Activated CD4-positive, alpha-beta T cell treated with anti-CD3 and anti-CD28 coated beads, Interleukin-2, Interleukin-4, amounts not matched to agents 100 ng/mL and 50 ng/mL, durations not matched to agents 16 hours and 8 hours (primary cell): ENCODE measurements around the gene L3MBTL4.
"Not testable (repeated sequence)": the region's sequence is repeated elsewhere in the genome, so short reads cannot be mapped to it uniquely, and the experiment has no call there.

Source experiments
- DNase-seq: peaks from one replicate; pipeline ENCODE4 v3.0.0-alpha.2; 2020; ENCODE audit warnings: low spot score

Gene L3MBTL4

DNA sequence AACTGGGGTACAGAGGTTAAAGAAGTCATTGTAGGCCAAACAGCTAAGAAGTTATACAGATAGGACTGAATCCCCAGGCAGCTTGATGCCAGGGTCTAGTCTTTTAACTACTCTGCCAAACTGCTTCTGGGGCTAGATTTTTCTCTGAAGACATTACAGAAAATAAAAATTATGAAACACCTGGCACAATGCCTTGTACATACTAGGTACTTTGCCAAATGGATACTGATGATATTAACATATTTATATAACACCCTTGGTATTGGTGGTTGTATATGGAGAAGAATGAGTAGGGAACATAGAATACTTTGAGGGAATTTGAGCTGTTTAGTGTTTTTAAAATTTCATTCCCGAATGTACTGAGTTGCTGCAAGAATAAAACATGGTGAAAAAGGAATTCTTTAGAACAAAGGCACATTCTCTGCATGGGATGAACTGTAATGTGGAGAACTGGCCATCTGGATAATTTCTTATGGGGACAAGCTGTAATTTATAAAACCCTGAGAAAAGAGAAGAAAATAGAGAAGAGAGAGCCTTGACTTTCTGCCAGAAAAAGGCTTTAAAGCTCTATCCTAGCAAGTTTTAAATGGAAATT is 308.5 kb downstream of the L3MBTL4 start:
- DNase-seq: no peak

DNA sequence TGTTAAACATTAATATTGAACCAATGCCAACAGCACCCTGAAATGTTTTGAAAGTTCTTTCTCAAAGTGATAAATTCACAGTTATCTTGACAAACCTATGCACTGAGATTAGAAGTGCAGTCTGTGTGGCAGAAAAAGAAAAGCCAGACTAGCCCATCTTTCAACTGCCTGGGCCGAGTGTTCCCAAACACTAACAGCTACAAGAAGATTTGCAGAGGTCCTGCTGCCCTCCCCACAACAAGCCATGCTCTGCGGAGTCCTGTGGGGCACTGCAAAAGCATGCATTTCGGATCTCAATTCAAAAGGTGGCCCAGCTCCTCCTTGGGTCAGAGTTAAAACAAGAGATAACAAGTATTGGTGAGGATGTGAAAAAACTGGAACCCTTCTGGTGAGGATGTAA is 311.0 kb downstream of the L3MBTL4 start:
- no peak for DNase-seq

DNA sequence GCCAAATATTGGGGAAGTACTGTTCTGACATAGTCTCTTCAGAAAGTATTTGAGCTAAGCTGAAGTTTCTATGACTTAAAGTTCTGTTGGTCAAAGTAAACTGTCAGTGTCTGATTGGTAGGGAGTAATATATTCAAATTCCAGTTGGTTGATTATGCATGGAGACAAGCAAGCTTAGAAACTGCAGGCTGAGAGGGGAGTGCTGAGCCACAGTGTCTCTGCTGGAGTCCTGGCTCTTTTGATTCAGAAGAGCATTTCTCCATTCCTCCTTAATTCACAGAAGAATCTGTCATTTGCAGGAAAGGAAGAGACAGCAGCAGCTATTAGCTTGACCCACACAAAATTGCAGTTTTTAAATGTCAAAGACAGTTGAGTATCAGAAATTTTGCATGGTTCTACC is 318.0 kb downstream of the L3MBTL4 start:
- no peak for DNase-seq

DNA sequence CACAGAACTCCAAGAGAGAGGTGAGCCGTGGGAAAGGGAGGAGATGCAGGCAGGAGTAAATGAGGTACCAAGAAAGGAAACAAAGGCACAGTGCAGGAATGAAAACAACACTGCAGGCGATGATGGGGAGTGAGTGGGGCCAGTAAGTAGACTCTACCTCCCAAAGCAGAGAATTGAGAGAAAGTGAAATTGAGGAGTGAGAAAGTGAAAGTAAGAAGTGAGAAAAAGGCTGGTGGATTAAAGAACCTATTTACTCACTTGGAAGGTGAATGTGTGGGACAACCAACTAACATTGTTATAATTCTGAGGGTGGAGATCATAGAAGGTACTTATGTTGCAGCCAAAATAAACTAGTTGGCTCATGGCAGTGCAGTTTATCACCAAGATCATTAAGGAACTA is 326.3 kb downstream of the L3MBTL4 start:
- no peak for DNase-seq

DNA sequence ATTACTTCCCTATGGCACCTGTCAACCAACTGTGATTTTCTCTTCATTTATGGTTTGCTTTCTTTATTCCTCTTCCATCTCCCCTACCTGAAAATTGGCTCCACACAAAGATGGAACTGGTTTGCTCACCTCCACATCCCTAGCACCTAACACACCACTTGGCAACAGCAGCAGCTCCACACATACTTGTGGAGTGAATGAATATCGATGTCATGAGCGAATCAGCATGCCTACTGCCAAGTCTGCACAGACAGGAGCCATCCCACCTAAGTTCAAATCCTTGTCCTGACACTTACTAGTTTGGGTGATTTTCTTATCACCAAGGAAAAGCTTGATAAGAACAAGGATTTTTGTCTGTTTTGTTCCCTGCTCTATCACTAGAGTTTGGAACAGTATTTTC is 328.0 kb downstream of the L3MBTL4 start:
- DNase-seq: no peak

DNA sequence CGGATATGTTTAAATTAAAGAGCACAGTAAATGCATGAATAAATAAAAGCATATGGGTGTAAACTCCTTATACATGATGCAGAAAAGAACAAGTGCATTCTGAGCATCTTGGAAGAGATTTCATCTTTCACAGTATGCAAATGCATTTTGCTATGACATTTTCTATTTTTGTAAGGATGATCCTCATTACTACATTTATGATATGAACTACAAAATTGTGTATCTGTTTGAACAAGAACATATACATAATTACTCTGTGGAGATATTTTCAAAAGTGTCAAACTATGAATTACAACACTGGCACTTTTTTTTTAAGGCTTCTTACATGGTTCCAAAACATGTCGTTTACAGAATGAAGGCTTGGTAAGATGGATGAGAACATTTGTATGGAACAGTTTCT is 335.3 kb downstream of the L3MBTL4 start:
- no peak for DNase-seq

DNA sequence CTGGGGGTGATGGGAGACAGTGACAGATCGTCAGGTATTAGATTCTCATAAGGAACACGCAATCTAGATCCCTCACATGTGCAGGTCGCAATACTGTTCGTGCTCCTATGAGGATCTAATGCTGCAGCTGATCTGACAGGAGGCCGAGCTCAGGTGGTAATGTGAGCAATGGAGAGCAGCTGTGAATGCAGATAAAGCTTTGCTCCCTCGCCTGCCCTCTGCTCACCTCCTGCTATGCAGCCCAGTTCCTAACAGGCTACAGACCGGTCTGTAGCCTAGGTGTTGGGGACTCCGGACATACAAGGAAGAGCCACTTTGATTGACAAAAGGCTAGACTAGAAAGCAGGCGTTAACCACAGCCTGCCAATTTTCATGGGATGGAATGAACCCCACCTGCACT is 335.8 kb downstream of the L3MBTL4 start:
- DNase-seq: no peak

DNA sequence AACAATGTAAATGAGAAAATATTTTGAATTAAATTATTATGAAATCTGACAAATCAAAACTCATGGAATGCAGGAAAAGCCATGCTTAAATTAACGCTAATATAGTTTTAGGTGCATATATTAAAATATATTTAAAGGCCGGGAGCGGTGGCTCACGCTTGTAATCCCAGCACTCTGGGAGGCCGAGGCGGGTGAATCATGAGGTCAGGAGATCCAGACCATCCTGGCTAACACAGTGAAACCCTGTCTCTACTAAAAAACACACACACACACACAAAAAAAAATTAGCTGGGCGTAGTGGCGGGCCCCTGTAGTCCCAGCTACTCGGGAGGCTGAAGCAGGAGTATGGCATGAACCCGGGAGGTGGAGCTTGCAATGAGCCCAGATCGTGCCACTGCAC is 342.3 kb downstream of the L3MBTL4 start:
- not testable (repeated sequence) for DNase-seq

DNA sequence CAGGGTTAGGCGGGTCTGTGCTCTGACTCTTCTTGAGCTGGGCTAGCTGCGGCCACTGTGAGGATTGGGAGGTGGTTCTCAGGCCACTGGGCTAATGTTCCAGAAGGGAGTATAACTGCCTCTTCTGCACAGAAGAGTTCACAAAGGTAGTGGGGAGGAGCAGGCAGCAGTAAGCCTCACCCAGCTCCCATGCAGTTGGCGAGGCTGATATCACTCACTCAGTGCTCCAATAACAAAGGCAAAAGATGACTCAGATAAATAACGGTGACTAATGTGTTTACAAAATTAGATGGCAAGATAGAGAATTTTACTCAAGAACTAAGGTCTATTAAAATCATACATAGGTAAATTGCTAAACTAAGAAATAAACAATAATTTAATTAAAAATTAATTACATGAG is 345.2 kb downstream of the L3MBTL4 start:
- DNase-seq: no peak

DNA sequence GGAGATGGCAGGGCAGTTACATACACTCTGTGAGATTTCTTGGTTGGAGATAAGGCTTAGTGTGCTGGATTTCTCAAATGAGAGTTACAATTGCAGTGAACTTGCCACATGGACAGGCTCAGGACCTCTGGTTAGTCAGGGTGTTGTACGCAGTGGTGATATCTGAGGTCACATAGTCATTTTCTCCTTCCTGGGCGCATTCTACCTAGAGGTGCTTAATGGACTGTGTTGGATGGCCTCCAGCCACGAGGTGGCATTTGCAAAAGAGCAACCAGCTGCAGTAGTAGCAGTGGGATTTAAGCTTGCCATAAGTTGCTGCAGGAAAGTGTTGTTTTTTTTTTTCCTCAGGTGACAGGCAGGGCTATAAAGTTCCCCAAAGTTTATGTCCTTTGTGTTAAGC is 345.6 kb downstream of the L3MBTL4 start:
- no peak for DNase-seq

DNA sequence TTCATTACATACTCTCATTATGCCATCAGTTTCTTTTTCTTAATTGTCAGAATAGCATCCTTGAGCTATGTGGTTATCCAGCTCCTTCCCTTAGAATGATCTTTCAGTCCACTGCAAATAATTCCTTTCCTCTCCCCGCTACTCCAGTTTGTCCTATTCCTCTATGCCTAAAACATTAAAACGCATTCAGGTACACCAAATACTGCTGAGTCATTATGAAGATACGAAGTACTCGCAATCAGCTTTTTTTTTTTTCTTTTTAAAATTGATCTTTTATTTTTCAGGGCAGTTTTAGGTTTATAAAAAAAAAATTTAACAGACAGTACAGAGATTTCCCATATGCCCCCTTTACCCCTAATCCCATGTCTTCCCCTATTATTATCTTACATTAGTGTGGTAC is 354.6 kb downstream of the L3MBTL4 start:
- no peak for DNase-seq

DNA sequence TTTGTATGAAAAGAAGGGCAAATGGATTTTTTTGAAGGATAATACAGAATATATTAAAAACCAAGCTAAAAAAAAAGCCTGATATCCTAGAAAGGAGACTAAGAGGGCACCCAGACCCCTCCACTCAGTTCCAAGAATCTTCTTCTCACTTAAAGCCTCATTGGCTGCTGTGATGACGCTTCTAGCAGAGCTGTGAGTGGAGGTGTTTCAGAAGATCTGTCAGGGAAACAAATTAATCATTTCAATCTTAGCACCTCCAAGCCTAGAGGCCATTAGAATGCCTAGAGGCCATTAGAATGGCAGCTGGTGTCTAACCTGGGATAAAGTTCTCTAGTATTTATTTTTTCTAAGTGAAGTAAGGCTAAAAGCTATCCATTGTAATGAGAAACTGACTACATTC is 355.2 kb downstream of the L3MBTL4 start:
- DNase-seq: no peak

DNA sequence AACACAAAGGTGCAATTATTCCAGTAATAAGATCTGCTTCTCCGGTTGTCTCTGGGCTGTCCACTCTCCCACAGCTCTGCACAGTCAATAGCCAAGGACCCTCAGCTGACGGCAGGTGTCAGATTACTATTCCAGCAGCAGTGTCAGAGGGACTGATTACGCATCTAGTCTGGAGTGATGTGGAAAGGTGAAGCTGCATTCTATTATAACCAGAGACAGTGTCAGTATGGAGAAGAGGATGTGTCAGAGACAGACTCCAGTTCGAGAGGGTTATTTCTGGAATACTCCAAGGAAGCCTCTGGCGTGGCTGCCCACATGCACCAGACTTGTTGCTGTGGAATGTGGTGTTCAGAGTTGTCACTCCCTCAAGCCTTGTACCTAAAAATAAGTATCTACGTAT is 355.8 kb downstream of the L3MBTL4 start:
- no peak for DNase-seq

DNA sequence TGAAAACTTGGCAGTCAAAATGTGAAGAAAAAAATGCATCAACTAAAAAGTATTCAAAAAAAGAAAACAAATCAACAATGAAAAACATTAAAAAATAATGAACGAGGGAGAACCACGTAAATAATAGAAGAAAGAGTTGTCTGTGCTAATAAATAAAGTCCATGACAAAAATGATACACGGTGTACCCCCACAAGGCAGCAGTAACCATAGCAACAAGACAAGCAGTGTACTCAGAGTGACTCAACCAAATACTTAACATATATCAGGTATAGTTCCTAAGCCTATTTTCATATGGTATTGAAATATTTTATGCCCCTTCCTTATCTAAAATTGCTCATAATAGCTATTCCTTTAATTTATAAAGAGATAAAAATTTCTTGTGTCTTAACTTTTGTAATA is 357.1 kb downstream of the L3MBTL4 start:
- DNase-seq: no peak

DNA sequence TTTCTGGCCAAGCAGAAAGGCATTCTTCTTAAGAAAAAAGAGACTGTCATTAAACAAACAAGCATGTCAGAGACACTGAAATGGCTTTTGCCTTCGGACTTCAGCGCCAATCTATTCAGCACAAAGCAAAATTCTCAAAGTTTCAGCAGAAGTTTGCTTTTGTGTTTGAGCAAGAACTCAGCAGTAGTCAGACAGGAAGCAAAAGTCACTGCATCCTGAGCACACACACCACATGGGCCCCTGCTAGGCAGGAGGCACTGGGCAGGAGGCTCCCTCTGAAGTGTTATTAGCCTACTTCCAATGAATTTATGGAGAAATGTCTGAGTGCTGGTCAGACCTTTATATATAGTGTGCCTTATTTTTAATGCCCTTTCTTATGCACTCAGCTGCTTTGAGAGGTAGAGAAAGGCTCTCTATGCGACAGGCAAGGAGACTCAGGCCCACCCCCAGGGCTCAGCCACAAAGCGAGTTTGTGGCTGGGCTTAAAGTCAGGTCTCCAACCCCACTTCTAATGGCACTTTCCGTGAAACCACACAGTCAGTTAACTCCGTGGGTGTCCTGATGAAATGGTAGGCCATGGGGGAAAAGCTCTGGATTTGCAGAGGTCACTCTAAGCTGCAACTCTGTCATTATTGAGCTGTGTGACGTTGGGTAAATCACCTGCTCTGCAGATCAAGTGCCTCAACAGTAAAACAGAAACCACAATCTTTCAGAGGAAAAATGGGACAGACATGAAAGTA is 358.4 kb downstream of the L3MBTL4 start:
- peak; percentile 7 for DNase-seq

DNA sequence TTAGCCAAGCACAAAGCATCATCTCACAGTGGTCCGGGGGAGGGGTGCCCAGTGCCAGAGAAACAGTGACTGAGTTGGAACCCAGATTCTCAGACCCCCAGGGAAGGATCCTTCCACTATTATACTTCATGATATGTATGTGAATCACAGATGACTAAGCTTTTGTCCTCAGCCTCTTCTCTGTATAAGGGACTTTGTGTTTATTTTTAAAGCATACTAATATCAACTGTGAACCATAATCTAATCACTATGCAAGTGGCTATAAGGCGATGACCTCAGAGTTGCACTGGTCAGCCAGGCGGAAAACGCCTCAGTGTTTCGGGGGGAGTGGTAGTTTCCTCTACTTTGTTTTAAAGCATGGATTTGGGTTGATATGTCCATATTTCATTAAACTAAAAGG is 359.0 kb downstream of the L3MBTL4 start:
- no peak for DNase-seq

DNA sequence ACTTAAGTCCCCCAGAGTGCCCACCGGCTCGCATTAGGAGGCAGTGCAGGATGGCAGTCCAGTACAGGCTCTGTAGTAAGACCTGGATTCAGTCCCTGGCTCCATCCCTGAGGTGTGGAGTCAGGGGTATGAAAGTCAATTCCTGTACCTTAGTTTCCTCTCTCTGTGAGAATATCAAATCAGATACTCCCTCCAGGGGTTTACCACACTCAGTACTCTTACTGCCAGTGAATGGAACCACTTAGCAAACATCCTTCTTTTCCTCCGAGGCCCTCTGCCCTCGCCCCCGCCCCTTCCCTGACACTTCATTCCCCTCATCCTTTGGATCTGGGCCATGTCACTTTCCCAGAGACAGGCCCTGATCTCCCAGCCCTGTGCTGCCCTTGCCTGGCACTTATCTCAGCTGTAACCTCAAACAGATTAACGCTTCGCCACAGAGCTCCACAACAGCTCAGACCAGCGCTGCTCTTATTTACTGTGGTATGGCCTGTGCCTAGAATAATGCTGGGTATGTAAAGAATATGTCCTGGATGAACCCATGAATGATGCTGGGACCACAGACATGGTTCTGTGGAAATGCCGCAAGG is 360.4 kb downstream of the L3MBTL4 start:
- DNase-seq: no peak

DNA sequence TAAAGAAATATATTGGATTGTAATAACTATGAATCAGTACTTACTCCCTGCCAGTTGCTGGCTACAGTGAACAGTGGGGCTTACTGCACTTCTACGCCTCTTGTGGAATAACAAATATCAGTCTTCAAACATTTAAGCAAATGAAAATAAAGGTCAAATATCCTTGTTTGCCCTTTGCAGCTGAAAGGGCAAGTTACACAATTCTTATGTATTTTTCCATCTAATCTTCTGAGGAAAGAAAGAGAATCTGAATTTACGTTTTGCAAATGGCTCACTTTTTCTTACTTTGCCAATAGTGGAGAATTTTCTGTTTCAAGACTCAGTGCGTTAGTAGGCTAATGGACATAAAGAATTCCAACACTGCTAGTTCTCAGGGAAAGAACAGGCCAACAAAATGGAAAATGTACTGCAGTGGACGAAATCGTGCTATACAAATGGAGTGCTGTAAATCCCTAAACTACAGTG is 362.2 kb downstream of the L3MBTL4 start:
- DNase-seq: no peak

DNA sequence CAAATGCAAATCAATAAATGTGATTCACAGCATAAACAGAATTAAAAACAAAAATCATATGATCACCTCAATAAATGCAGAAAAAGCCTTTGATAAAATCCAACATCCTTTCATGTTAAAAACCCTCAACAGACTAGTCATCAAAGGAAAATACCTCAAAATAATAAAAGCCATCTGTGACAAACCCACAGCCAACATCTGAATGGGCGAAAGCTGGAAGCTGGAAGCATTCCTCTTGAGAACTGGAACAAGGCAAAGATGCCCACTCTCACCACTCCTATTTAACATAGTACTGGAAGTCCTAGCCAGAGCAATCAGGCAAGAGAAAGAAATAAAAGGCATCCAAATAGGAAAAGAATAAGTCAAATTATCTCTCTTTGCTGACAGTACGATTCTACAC is 367.1 kb downstream of the L3MBTL4 start:
- not testable (repeated sequence) for DNase-seq

DNA sequence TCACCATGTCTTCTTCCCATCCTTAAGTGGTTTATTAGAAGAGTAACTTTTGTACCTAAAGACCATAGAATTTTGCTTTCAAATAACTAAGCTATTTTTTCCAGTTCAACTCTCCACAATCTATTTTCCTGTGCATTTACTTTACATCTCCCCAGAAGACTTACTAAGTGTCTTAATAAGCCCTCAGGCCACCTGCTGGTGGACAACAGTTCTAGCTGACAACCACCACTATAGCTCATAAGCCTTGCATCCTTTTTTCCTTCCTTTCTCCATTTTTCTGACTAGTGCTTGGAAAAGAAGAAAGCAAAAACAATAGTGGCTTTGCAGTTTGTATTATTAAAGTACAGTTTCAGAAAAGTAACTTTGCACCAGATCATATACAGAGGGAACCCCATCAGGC is 369.9 kb downstream of the L3MBTL4 start:
- no peak for DNase-seq

DNA sequence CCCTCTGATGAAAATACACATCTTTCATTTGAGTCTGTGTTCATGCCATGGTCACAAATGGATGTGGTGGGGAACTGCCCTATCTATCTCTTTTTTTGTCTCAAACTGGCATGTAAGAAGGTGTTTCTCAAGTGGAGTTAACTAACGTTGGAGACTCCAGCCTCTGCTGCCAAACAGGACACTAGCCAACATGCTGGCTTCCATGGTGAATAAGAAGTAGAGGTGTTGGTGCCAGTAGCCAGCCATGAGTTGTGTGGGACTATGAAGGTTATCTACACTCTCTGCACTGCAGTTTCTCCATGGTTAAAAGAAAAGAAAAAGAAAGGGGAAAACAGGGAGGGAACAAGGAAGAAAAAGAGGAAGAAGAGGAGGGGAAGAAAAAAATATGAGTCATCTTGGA is 370.4 kb downstream of the L3MBTL4 start:
- DNase-seq: no peak

DNA sequence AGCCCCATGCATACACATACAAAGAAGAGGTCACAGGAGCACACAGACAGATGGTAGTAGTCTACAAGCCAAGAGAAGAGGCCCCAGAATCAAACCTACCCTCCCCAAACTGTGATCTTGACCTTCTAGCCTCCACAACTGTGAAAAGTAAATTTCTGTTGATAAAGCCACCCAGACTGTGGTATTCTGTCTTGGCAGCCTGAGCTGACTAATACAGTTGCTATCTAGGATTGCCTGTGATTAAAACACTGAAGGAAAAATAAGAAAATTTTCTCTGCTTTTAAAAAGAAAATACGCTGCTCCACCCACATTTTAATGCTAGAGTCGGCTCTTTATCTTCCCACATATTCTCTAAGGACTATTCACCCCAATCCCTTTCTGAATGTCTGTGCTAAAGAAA is 375.7 kb downstream of the L3MBTL4 start:
- no peak for DNase-seq

DNA sequence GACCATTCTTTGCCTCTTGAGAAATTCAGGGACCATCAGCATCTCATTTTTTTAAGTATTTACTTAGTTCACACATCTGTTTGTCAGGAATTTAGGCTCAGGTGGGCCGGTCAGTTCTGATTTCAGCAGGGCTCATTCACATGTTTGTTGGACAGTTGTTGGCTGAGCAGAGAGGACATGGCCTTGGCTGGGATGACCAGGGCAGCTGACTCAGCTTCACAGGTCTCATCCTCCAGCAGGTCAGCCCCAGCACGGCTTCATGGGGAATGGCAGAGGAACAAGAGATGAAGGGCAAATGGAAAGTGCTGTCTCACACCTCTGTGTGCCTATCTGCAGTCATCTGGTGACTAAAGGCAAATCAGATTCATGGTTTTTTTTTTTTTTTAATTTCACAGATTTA is 383.3 kb downstream of the L3MBTL4 start:
- DNase-seq: no peak

DNA sequence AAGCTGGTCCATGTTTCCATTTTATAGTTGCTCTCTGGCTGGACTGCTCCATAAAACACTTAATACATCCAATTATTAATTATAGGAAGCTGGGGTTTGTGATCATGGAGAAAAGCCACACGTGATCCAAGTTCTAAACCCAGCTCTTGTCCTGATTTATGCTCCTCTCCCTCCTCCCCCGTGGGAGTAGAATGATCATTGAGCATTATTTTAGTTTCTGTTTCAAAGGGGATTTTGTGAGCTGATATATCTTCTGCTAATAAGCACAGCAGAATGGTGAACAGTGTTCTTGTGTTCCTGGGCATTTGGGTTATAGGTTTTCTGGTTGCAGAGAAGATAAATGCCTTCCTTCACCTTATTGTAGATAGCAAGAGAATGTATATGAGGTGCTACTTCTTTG is 383.7 kb downstream of the L3MBTL4 start:
- DNase-seq: no peak
